ENCODE results near the gene PDIA2.
"Not testable (repeated sequence)": the region's sequence is repeated elsewhere in the genome, so short reads cannot be mapped to it uniquely, and the experiment has no call there.

Gene PDIA2, protein sequence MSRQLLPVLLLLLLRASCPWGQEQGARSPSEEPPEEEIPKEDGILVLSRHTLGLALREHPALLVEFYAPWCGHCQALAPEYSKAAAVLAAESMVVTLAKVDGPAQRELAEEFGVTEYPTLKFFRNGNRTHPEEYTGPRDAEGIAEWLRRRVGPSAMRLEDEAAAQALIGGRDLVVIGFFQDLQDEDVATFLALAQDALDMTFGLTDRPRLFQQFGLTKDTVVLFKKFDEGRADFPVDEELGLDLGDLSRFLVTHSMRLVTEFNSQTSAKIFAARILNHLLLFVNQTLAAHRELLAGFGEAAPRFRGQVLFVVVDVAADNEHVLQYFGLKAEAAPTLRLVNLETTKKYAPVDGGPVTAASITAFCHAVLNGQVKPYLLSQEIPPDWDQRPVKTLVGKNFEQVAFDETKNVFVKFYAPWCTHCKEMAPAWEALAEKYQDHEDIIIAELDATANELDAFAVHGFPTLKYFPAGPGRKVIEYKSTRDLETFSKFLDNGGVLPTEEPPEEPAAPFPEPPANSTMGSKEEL

DNA sequence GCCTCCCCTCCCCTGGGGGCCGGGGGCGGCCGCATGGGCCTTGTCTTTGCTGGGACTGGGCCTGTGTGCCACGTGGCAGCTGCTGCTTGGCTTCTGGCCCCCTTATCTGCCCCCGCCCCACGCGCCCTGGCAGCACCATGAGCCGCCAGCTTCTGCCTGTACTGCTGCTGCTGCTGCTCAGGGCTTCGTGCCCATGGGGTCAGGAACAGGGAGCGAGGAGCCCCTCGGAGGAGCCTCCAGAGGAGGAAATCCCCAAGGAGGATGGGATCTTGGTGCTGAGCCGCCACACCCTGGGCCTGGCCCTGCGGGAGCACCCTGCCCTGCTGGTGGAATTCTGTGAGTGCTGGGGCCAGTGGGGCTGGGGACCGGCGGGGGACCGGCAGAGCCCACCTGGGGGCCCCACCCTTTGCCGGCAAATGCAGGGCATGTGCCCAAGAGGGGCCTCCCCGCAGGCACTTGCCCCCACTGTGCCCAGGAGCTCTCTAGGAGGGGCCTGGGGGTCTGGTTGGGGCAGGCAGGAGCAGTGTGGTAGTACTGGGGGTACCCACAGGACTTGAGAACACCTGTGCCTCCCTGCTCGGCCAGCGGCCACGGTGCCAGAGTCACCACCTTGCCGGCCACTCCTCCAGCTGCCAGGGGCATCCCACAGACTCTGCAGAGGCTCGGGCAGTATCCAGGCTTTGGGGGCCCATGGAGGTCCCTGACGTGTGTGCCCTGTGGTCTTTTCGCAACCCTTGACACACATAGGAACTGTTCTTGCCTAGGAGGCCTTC is at the start of gene PDIA2:
Gene PDIA2, plus strand, starts transcription at position 132 of the 773 bp plus-strand sequence. Its CDS starts 6 bp downstream, at position 138.
- peak; percentile 90 for DNase-seq (ENCODE audit: low spot score)

DNA sequence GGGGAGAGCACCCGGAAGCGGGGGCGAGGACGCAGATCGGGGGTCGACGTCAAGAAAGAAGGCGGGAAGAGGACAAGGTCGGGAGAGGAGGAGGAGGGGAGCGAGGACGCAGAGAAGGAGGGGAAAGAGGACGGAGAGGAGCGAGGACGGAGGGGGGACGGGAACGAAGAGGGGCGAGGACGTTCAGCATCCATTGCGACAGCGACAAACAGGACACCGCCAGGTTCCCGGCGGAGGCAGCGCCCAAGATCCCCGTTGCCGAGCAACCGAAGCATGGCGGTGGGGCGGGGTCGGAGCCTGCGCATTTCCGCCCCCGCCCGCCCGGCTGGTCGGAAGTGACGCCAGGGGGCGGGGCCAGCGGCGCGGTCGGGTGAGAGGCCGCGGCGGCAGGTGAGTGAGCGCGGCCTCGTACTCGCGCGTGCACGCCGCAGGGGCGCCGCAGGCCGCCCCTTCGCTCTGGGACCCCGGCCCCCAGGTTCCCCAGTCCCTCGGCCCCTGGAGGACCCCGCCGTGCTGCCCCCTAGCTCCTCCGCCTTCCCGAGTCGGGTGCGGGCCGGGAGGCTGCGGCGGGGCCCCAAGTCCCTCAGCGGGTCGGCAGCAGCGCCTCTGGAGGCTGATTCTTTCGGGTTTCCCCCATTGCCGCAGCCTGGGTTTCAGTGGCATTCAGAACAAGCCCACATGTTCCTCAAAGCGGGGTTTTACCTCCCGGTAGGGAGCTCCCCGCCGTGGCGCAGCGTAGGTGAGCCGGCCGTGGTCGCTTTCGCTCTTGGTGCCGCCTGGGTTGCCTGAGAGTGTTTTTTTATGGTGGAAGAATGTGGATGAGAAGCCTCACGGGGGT is 48.3 kb upstream of the PDIA2 start, which contains the start of gene FAM234A:
Gene FAM234A, plus strand, starts transcription at position 354 of the 838 bp plus-strand sequence. CDS start 19,593 bp downstream, outside the sequence.
- DNase-seq (ENCODE audit: low spot score) = peak; percentile 96

DNA sequence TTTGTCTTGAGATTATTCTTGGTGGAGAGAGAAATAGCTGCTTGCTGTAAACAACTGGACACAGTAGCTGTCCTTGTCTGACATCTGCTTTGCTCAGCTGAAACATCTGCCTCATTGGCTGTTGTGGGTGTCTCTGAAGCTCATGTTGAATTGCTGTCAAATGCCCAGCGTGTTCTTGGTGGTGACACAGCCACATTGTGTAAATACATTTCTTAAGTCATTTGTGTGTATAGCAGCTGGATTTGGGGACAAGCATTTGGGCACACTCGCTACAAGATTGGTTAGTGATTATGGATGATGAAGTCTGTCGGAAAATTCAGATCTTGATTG is 43.1 kb upstream of the PDIA2 start:
- DNase-seq (ENCODE audit: low spot score) = no peak

DNA sequence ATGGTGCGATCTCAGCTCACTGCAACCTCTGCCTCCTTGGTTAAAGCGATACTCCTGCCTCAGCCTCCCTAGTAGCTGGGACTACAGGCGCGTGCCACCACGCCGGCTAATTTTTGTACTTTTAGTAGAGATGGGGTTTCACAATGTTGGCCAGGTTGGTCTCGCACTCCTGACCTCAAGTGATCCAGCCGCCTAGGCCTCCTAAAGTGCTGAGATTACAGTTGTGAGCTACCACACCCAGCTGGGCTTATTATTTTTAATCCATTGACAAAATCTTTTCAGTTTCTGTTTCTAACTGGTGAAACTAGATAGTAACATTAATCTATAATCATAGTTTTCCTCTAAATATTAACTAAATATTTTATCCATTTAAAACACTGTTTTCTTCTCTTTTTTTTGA is 42.4 kb upstream of the PDIA2 start:
- DNase-seq (ENCODE audit: low spot score) = no peak

DNA sequence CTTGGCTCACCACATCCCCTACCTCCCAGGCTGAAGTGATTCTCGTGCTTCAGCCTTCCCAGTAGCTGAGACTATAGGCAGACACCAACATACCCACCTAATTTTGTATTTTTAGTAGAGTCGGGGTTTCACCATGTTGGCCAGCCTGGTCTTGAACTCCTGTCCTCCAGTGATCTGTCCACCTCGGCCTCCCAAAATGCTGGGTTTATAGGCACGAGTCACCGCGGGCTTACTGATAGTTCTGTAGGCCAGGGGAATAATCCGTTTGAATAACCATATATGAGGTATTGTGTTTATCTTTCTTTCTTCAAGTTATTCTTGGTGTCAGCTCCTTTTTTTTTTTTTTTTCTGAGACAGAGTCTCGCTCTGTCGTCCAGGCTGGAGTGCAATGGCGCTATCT is 40.7 kb upstream of the PDIA2 start:
- DNase-seq (ENCODE audit: low spot score) = no peak

DNA sequence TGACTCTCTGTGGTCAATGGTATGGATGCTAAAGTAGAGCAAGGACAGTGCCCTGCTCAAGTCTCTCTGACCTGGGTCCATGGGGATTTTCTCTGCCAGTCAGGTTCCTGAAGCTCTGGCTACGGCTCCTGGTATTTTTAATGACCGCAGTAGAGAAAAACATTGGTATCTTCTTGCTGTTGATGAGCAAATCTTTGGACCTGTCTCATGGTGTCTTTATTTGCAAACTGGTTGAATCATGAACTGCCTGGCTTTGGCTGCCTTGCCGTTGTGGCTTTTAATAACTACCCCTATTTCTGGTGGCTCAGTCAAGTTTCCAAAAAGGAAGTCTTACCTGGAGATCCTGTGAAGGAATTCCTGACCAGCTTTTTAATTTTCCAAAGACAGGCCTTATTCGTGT is 39.6 kb upstream of the PDIA2 start:
- DNase-seq (ENCODE audit: low spot score) = no peak

DNA sequence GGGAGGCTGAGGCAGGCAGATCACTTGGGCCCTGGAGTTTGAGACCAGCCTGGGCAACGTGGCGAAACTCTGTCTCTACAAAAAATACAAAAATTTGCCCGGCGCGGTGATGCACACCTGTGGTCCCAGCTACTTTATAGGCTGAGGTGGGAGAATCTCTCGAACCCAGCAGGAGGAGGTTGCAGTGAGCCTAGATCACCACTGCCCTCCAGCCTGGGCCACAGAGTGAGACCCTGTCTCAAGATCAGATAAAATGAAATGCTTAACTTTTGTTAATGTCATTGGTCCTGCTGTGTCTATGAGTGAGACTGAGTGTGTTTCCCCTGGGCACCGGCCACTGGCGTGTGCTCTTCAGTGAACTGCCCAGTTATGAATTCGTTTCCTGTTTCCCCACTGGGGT is 37.9 kb upstream of the PDIA2 start:
- DNase-seq (ENCODE audit: low spot score) = no peak

DNA sequence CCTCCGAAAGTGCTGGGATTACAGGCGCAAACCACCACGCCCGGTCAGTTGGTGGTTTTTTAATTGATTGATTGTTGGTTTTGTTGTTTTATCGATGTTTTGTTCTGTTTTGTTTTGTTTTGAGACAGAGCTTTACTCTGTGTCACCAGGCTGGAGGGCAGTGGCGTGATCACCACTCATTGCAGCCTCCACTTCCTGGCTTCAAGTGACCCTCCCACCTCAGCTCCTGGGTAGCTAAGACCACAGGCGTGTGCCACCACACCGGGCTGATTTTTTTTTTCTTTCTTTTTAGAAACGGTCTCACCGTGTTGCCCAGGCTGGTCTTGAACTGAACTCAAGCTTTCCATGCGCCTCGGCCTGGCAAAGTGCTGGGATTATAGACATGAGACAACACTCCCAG is 35.9 kb upstream of the PDIA2 start:
- no peak for DNase-seq (ENCODE audit: low spot score)

DNA sequence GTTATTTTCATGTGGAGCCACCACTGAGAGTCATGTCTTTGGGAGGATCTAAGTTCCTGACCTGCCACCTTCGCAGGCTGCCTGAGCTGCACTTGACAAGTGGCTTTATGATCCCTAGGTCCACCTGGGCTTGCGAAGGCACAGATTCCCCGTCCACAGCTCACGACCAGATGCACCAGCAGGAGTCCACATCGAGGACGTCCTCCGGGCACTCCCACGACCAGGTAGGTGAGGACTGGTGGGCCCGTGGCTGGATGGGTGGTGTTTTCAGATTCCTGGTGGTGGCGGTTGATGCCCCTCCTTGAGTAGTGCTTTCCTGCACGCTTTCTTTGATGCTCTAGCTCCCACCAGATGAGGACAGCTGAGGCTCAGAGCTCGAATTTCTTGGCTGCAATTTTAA is 33.5 kb upstream of the PDIA2 start:
- DNase-seq (ENCODE audit: low spot score) = no peak

DNA sequence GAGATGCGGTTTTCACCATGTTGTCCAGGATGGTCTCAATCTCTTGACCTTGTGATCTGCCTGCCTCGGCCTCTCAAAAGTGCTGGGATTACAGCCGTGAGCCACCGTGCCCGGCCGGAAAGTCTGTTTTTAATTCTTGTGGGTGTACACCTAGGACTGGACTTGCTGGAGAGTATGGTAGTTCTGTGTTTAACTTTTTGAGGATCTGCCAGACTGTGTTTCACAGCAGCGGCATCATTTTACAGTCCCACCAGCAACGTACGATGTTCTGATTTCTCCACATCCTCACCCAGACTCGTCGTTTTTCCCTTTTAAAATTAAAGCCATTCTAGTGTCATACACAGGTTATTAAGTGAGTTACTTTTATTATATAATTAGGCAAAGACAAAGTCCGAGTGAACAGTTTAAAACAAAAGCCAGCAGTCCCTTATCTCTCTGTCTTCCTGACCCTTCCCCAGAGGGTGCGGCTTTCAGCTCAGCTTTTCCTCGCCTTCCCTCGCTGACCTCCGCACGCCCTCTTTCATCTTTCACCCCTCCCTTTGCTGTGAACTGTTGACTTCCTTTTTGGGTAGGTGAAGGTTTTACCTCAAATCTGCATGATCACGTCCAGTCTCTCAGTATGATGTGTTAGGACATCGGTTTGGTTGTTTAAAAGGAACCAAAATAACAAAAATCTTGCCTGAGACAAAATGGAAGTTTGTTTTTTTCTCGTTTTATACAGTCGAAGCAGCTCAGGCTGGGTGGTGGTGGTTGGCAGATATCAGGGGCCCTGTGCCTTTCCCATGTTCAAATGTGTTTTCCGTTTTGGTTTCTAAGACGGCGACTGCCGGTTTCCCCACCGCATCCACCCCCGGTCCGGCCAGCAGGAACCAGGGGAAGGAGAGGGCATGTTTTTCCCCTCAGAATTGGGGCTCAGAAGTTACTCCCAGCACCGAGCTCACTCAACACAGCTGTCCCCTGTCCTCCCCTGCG is 30.3 kb upstream of the PDIA2 start:
- no peak for DNase-seq (ENCODE audit: low spot score)

DNA sequence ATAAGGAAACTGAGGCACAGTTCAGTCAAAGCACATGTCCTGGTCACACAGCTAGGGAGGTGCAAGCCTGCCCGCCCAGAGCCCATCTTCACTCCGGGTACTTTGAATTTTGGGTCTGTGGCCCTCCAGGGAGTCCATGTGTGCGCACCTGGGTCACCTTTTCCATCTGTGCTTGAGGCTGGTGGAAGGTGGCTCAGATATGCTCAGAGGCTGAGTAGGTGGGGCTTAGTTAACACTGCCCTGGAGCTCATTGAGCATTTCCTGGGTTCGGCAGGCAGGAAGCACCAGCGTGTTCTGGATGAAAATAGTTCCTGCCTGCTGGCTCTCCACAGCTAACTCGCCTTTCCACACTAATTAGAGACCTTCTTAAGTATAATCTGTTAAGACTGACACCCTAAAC is 29.1 kb upstream of the PDIA2 start:
- DNase-seq (ENCODE audit: low spot score) = no peak

DNA sequence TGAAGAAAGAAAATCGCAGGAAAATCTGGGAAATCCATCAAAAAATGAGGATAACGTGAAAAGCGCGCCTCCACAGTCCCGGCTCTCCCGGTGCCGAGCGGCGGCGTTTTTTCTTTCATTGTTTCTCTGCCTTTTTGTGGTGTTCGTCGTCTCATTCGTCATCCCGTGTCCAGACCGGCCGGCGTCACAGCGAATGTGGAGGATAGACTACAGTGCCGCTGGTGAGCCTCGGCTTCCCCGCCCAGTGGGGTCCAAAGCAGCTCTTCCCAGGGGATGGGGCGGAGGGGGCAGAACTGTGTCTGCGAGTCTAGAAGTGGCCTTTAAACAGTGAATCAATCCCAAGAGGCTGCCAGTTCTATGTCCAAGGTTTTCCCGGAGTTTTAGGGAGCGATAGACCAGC is 28.5 kb upstream of the PDIA2 start:
- DNase-seq (ENCODE audit: low spot score) = no peak

DNA sequence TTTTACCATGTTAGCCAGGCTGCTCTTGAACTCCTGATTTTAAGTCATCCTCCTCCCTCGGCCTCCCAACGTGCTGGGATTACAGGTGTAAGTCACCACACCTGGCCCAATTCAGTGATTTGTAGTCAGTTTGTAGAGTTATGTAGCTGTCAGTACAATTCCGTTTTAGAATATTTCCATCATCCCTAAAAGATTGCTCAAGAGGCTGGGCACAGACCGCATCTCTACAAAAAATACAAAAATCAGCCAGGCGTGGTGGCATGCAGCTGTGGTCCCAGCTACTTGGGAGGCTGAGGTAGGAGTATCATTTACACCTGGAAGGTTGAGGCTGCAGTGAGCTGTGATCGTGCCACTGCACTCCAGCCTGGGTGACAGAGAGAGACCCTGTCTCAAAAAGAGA is 27.8 kb upstream of the PDIA2 start:
- DNase-seq (ENCODE audit: low spot score) = no peak

DNA sequence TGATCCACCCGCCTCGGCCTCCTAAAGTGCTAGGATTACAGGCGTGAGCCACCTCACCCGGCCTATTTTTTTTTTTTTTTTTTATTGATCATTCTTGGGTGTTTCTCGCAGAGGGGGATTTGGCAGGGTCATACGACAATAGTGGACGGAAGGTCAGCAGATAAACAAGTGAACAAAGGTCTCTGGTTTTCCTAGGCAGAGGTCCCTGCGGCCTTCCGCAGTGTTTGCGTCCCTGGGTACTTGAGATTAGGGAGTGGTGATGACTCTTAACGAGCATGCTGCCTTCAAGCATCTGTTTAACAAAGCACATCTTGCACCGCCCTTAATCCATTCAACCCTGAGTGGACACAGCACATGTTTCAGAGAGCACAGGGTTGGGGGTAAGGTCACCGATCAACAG is 24.9 kb upstream of the PDIA2 start:
- not testable (repeated sequence) for DNase-seq (ENCODE audit: low spot score)

DNA sequence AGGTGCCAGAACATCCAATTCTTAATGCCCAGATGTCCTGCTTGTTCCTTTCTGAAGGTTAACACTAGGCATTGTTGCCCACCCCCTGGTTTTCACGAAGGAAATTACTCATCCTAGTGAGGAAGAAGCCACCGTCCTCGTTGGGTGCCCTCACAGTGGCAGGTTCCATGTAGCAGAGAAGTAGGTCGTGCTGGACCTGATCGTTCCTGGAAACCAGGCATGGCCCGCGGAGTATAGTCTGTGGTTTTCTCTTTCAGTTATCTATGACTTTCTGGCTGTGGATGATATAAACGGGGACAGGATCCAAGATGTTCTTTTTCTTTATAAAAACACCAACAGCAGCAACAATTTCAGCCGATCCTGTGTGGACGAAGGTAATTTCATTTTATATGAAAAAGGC is 23.7 kb upstream of the PDIA2 start:
- no peak for DNase-seq (ENCODE audit: low spot score)

DNA sequence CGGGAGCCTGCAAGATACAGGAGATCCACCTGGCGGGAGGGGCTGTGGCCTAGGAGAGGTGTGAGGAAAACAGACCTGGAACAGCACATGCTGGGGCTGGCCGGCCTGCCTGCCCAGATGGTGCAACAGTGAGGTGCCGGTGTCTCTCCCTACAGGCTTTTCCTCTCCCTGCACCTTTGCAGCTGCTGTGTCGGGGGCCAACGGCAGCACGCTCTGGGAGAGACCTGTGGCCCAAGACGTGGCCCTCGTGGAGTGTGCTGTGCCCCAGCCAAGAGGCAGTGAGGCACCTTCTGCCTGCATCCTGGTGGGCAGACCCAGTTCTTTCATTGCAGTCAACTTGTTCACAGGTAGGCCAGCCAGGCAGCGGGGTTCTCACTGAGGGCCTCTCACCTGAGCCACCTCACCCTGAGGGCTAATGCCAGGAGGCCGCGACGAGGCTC is 23.1 kb upstream of the PDIA2 start:
- DNase-seq (ENCODE audit: low spot score) = no peak

DNA sequence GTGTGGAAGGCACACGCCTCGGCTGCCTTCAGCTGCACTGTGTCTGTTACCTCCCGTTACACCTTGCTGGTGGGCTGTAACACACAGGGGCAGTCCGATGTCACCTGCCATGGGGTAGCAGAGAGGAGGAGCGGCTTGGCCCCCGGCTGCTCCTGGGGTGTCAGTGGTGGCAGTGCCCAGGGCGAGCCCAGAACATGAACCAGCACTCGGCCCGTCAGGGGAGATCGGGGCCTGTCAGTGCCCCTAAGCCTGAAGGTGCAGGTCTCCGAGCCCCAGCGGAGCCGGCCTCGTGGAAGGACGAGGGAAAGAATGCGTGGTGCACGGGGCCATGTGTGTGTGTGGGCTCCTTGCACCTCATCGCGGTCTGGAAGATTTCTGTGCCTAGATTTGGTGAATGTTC is 22.6 kb upstream of the PDIA2 start:
- DNase-seq (ENCODE audit: low spot score) = no peak

DNA sequence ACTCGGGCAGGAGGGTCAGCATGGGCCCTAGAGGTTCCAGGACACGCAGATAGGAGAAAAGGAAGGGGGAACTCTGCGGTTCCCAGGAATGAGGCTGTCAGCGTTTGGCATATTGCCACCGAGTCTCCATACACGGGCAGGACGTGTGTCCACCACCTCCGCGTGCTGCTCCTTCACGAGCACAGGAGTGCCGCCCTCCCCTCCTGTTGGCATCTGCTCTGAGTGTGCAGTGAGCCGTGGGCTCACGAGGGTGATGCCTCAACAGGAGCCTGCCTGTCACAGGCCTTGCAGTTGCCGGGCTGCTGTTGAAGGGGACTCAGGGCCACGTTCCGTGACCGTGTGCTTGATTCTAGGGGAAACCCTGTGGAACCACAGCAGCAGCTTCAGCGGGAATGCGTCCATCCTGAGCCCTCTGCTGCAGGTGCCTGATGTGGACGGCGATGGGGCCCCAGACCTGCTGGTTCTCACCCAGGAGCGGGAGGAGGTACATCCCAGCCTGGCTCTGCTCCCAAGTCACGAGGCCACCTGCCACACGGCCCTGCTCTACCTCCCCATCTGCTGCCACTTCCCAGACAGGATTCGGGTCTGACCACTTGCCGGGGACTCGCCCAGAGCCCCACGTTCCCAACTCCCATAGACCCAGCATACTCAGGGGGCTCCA is 21.8 kb upstream of the PDIA2 start:
- DNase-seq (ENCODE audit: low spot score) = no peak

DNA sequence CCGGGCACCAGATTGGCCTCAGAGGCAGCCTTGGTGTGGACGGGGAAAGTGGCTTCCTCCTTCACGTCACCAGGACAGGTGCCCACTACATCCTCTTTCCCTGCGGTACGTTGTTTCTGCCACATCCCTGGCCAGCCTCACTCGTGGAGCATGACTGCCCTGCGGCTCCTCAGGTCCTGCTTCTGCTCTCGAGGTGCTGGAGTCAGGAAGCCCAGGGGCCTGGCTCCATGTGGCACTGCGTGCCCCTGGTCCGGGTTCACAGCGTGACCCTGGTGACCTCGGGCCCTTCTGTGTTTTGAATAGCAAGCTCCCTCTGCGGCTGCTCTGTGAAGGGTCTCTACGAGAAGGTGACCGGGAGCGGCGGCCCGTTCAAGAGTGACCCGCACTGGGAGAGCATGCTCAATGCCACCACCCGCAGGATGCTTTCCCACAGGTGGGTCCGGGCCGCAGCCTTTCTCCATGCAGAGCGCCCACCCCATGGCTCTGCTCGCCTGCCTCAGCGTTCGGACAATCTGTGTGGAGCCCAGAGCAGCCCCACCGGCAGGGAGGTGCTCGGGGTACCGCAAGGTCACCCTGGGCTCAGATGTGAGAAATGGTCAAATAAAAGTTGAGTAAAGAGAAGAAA is 20.7 kb upstream of the PDIA2 start:
- DNase-seq (ENCODE audit: low spot score) = no peak

DNA sequence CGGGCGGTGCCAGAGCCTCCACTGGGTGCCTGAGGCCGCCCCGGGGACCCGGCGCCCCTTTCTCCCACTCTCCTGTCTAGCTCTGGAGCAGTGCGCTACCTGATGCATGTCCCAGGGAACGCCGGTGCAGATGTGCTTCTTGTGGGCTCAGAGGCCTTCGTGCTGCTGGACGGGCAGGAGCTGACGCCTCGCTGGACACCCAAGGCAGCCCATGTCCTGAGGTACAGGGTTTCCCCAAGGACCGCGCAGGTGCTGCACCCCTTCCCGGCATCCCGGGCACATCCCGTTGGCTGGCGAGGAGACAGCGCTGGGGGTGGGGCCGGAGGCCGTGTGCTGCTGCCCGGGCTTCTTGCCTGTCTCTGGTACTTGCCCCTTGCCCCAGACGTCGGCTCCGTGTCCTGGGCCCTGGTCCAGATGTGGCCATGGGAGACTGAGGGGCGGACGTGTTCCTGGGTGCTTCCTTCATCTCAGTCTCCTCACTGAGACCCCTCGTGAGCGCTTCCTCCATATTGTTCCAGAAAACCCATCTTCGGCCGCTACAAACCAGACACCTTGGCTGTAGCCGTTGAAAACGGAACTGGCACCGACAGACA is 19.7 kb upstream of the PDIA2 start:
- no peak for DNase-seq (ENCODE audit: low spot score)

Data from D341Med (cell line).